Transverse colon (tissue), 3 donors: Measurements from ENCODE around the gene ATG7.

ENCODE experiments used
- CTCF ChIP-seq, 5 experiments: fragments of 200-600 bp in 3 of 5; fragments of 450-650 bp in 2 of 5; sonication (generic) in 3 of 5; IDR thresholded peaks; 1 replicate in 2 of 5; 2 replicates in 3 of 5; pipeline ENCODE4 v1.5.1; 2016 to 2017; ENCODE audit warnings: antibody characterized with exemption in 5 of 5, inconsistent platforms in 3 of 5, mild to moderate bottlenecking in 2 of 5, moderate library complexity in 1 of 5
- POLR2A ChIP-seq: fragments of 450-650 bp; IDR thresholded peaks from one replicate; pipeline ENCODE4 v1.6.1; 2016; ENCODE audit warnings: antibody characterized with exemption, mild to moderate bottlenecking, moderate library complexity

- TF ChIP-seq CTCF (IDR thresholded peaks at IDR 0.05) (no peak), POLR2A (no peak)
These were observed 55.4 kb downstream of the ATG7 start for GRCh38 chr3:11327619-11328018.
